22Rv1 (cell line): ENCODE data around the gene CDH22.

Experiments
- ZFX ChIP-seq: fragments of 450-650 bp; IDR thresholded peaks from 2 replicates; pipeline ENCODE4 v1.6.1; 2017; ENCODE audit warnings: antibody characterized with exemption, borderline replicate concordance
- TF ChIP-seq, protein P1 (sequence below): fragments of 450-650 bp; IDR thresholded peaks from 2 replicates; pipeline ENCODE4 v1.5.1; 2017; ENCODE audit warnings: mild to moderate bottlenecking

DNA sequence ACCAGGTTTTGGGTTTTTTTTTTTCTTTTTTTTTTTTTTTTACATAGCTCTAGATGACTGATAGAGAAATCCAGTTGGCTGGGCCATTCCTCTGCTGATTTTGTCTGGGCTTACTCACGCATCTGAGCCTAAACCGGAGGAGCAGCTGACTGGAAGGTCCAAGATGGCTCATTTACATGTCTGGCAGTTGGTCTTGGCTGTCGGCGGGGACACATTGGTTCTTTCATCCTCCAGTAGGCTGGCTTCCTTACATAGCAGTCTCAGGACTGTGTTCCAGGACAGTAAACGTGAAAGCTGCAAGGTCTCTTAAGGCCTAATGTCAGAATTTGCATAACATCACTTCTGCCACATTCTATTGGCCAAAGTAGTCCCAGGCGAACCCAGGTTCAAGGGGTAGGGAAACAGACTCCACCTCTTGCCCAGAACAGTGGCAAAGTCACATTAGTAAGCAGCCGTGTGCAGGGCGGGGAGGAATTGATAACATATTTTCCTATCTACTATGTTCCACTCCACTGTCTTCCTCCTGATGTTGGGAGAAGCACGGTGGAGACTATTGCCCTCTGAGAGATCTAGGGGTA, 87.0 kb downstream of the CDH22 start:
- TF ChIP-seq, protein P1, sequence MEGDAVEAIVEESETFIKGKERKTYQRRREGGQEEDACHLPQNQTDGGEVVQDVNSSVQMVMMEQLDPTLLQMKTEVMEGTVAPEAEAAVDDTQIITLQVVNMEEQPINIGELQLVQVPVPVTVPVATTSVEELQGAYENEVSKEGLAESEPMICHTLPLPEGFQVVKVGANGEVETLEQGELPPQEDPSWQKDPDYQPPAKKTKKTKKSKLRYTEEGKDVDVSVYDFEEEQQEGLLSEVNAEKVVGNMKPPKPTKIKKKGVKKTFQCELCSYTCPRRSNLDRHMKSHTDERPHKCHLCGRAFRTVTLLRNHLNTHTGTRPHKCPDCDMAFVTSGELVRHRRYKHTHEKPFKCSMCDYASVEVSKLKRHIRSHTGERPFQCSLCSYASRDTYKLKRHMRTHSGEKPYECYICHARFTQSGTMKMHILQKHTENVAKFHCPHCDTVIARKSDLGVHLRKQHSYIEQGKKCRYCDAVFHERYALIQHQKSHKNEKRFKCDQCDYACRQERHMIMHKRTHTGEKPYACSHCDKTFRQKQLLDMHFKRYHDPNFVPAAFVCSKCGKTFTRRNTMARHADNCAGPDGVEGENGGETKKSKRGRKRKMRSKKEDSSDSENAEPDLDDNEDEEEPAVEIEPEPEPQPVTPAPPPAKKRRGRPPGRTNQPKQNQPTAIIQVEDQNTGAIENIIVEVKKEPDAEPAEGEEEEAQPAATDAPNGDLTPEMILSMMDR: no peak
- no peak for TF ChIP-seq ZFX
